Neuronal stem cell (in vitro differentiated cells): ENCODE data around the gene NEGR1.

Experiments
- DNase-seq: peaks from one replicate; pipeline ENCODE4 v3.0.0-alpha.2; 2013; ENCODE audit warnings: low spot score
- H2AFZ ChIP-seq: one replicate; pipeline ENCODE4 v1.6.1; 2013; ENCODE audit warnings: mild to moderate bottlenecking, low read length, inconsistent platforms
- H2AK5ac ChIP-seq: 2 replicates; pipeline ENCODE4 v1.6.1; 2013; ENCODE audit warnings: low read depth, mild to moderate bottlenecking, inconsistent platforms, low read length, moderate library complexity, mixed read lengths
- H2BK120ac ChIP-seq: 2 replicates; pipeline ENCODE4 v1.6.1; 2013; ENCODE audit warnings: low read depth, mild to moderate bottlenecking, inconsistent platforms, low read length, moderate library complexity, mixed read lengths
- H2BK12ac ChIP-seq: one replicate; pipeline ENCODE4 v1.6.1; 2013; ENCODE audit warnings: low read length, inconsistent platforms
- H2BK15ac ChIP-seq: 2 replicates; pipeline ENCODE4 v1.6.1; 2013; ENCODE audit warnings: mild to moderate bottlenecking, low read length, inconsistent platforms, mixed read lengths
- H2BK5ac ChIP-seq: one replicate; pipeline ENCODE4 v1.6.1; 2013; ENCODE audit warnings: inconsistent platforms, mild to moderate bottlenecking, low read length, moderate library complexity
- H3K14ac ChIP-seq: one replicate; pipeline ENCODE4 v1.6.1; 2013; ENCODE audit warnings: low read length, inconsistent platforms
- H3K18ac ChIP-seq: 2 replicates; pipeline ENCODE4 v1.6.1; 2013; ENCODE audit warnings: low read length, inconsistent platforms
- H3K23ac ChIP-seq: 2 replicates; pipeline ENCODE4 v1.6.1; 2013; ENCODE audit warnings: low read depth, mild to moderate bottlenecking, mixed read lengths, low read length, inconsistent platforms; ENCODE audit not compliant: poor library complexity
- H3K27ac ChIP-seq: replicated peaks from 3 replicates; pipeline ENCODE4 v1.5.1; 2013; ENCODE audit warnings: low read length, inconsistent platforms
- H3K27me3 ChIP-seq, 3 experiments: 2 replicates each; pipeline ENCODE4 v1.6.1; 2013; ENCODE audit warnings: low read length in 3 of 3, mild to moderate bottlenecking in 2 of 3, inconsistent platforms in 1 of 3, low read depth in 1 of 3, mixed read lengths in 1 of 3, moderate library complexity in 1 of 3; ENCODE audit not compliant: control insufficient read depth in 3 of 3, insufficient read depth in 3 of 3
- H3K36me3 ChIP-seq, 2 donors: replicated peaks in 1 of 2; 2 replicates each; pipeline ENCODE4 v1.6.1; 2013; ENCODE audit warnings: low read length in 2 of 2; ENCODE audit not compliant: control insufficient read depth in 2 of 2, insufficient read depth in 2 of 2
- H3K4ac ChIP-seq: 2 replicates; pipeline ENCODE4 v1.6.1; 2013; ENCODE audit warnings: inconsistent platforms, mild to moderate bottlenecking, low read length, moderate library complexity
- H3K4me1 ChIP-seq, 2 donors: 1 replicate in 1 of 2; 2 replicates in 1 of 2; pipeline ENCODE4 v1.6.1; 2013; ENCODE audit warnings: low read length in 2 of 2, low read depth in 1 of 2; ENCODE audit not compliant: control insufficient read depth in 2 of 2, insufficient read depth in 1 of 2
- H3K4me2 ChIP-seq: one replicate; pipeline ENCODE4 v1.6.1; 2013; ENCODE audit warnings: mild to moderate bottlenecking, low read length, inconsistent platforms; ENCODE audit not compliant: insufficient read depth, poor library complexity, severe bottlenecking
- H3K4me3 ChIP-seq, 2 donors: 2 replicates each; pipeline ENCODE4 v1.5.1; 2013; ENCODE audit warnings: low read length in 2 of 2, mild to moderate bottlenecking in 2 of 2, inconsistent platforms in 1 of 2, moderate library complexity in 1 of 2
- H3K79me1 ChIP-seq: one replicate; pipeline ENCODE4 v1.6.1; 2013; ENCODE audit warnings: low read depth, mild to moderate bottlenecking, inconsistent platforms, low read length, moderate library complexity
- H3K9ac ChIP-seq: one replicate; pipeline ENCODE4 v1.6.1; 2013; ENCODE audit warnings: mild to moderate bottlenecking, low read depth, low read length, inconsistent platforms; ENCODE audit not compliant: poor library complexity
- H3K9me3 ChIP-seq, 2 donors: replicated peaks in 1 of 2; 2 replicates each; pipeline versions ENCODE3 to v1.6.1; 2013; ENCODE audit warnings: low read length in 2 of 2, mild to moderate bottlenecking in 2 of 2, inconsistent platforms in 1 of 2, low read depth in 1 of 2, mixed read lengths in 1 of 2, moderate library complexity in 1 of 2; ENCODE audit not compliant: control insufficient read depth in 2 of 2, insufficient read depth in 1 of 2
- H4K8ac ChIP-seq: one replicate; pipeline ENCODE4 v1.6.1; 2013; ENCODE audit warnings: low read depth, mild to moderate bottlenecking, inconsistent platforms, low read length, moderate library complexity
- H4K91ac ChIP-seq: one replicate; pipeline ENCODE4 v1.6.1; 2013; ENCODE audit warnings: low read length, low read depth, mild to moderate bottlenecking, inconsistent platforms; ENCODE audit not compliant: poor library complexity
- WGBS, 2 donors: extraction: QIAGEN DNeasy Blood & Tissue Kit; methylation state at CpG; one replicate each; pipeline ENCODE4 v1.1.7; 2013; ENCODE audit warnings: missing lambda C conversion rate in 2 of 2, mixed read lengths in 1 of 2; ENCODE audit not compliant: insufficient read length in 2 of 2, insufficient replicate concordance in 1 of 2; ENCODE audit errors: extremely low coverage in 2 of 2; 5-methylcytosine and 5-hydroxymethylcytosine counted together

The NEGR1 gene

DNA sequence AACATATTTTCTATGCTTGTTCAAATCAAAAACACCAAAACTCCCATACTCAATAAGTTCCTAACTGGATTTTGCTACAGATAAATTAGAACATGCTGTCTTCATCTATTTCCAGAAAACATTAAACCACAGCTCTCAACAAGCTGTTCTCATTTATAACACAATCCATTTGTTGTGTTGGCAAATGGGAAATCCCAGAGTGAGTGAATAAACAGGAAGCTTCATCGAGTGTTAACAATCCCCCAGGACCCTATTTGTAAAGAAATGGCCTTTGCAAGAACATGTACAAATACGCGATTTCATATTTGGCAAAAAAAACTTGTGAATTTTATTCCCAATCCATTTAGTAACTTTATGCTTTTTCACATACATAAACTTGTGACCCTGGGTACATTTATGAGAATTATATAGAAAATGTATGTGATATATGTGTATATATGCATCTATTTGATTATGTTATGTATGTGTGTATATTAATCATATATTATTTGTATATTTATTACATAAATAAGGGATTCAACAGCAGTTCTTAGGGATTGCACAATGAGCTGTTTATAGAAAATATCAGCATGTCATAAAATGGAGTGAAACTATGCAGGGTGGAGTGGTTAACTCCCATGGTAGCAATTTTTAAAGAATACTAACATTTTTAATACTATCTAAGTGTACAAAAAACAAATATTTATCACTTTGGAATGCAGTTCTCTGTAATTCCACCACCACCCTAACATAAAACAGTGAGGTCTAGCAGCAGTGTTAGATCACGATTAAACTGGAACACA lies 160.0 kb downstream of the NEGR1 start:
- Histone ChIP-seq H3K27me3 (no peaks in the 10 kb centered on the region), H3K4me1 (no peaks in the 10 kb centered on the region), H2AK5ac (no peak overlapping the region), H3K9ac (no peak overlapping the region), H2BK5ac (no peak overlapping the region), H3K79me1 (no peaks in the 10 kb centered on the region), H3K9me3 (no peaks in the 10 kb centered on the region), H2AFZ (no peak overlapping the region), H2BK120ac (no peak overlapping the region), H4K91ac (no peak overlapping the region), H3K4ac (no peak overlapping the region), H3K36me3 (no peaks in the 10 kb centered on the region), H2BK12ac (no peak overlapping the region), H3K4me3 (no peak overlapping the region), H2BK15ac (no peak overlapping the region), H3K14ac (no peak overlapping the region), H4K8ac (no peak overlapping the region), H3K18ac (no peak overlapping the region), H3K27ac (no peak overlapping the region), H3K4me2 (no peak overlapping the region), H3K23ac (no peak overlapping the region)
- no peak for DNase-seq
- no CpG with 5 or more reads among the region's 4 CpGs for WGBS, 2 donors

DNA sequence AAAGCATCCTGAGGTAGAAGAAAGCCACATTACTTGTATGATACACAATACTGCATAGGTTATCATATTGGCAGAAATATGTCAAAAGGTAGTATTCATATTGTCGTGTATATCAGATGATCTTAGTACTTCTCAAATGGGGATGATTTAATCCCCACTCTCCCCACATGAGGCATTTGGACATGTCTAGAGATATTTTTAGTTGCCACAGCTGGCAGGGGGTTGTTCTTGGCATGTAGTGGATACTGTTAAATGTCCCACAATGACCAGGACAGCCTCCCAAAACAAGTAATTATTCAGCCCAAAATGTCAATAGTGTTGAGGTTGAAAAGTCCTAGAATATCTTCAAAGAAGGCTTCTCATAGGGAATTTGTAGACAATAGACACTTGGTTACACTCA lies 162.8 kb downstream of the NEGR1 start:
- Histone ChIP-seq H2BK120ac (no peak overlapping the region), H4K91ac (no peak overlapping the region), H2BK12ac (no peak overlapping the region), H3K36me3 (no peaks in the 10 kb centered on the region), H3K9me3 (no peaks in the 10 kb centered on the region), H3K4ac (no peak overlapping the region), H3K9ac (no peak overlapping the region), H3K27me3 (no peaks in the 10 kb centered on the region), H3K14ac (no peak overlapping the region), H3K18ac (no peak overlapping the region), H3K4me2 (no peak overlapping the region), H3K4me1 (no peaks in the 10 kb centered on the region), H2AFZ (no peak overlapping the region), H3K27ac (no peak overlapping the region), H2BK15ac (no peak overlapping the region), H2AK5ac (no peak overlapping the region), H3K23ac (no peak overlapping the region), H3K79me1 (no peaks in the 10 kb centered on the region), H4K8ac (no peak overlapping the region), H2BK5ac (no peak overlapping the region), H3K4me3 (no peak overlapping the region)
- no peak for DNase-seq
- no CpG with 5 or more reads among the region's 1 CpG for WGBS, 2 donors

DNA sequence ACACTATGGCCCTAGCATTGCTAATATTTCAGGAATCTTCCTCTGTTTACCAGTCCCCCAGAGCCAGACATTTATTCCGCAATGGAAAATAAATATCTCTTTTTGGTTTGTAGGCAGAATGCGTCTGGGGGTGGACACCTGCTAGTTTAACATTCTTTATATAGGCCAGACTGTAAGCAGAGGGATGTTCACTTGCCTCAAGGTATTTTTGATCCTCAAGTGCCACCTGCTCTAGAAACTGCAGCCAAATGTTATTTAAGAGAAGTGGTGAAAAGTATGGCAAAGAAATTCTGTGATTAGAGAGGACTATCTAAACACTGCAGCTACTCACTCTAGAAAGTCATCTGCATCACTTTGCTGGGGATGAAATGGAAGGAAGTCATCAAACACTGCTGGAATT lies 164.7 kb downstream of the NEGR1 start:
- H3K9ac ChIP-seq: no peak overlapping the region
- H3K4ac ChIP-seq: no peak overlapping the region
- no peak overlapping the region for H3K4me3 ChIP-seq
- no peaks in the 10 kb centered on the region for H3K4me1 ChIP-seq
- no CpG with 5 or more reads among the region's 2 CpGs for WGBS, 2 donors
- no peak overlapping the region for H2BK12ac ChIP-seq
- no peak overlapping the region for H3K4me2 ChIP-seq
- no peaks in the 10 kb centered on the region for H3K79me1 ChIP-seq
- no peak overlapping the region for H2BK120ac ChIP-seq
- H4K91ac ChIP-seq: no peak overlapping the region
- H3K23ac ChIP-seq: no peak overlapping the region
- no peak for DNase-seq
- H3K27me3 ChIP-seq: no peaks in the 10 kb centered on the region
- no peak overlapping the region for H2AFZ ChIP-seq
- H2AK5ac ChIP-seq: no peak overlapping the region
- H3K9me3 ChIP-seq: no peaks in the 10 kb centered on the region
- H3K27ac ChIP-seq: no peak overlapping the region
- no peak overlapping the region for H2BK5ac ChIP-seq
- no peak overlapping the region for H2BK15ac ChIP-seq
- no peak overlapping the region for H3K18ac ChIP-seq
- no peaks in the 10 kb centered on the region for H3K36me3 ChIP-seq
- no peak overlapping the region for H3K14ac ChIP-seq
- no peak overlapping the region for H4K8ac ChIP-seq

DNA sequence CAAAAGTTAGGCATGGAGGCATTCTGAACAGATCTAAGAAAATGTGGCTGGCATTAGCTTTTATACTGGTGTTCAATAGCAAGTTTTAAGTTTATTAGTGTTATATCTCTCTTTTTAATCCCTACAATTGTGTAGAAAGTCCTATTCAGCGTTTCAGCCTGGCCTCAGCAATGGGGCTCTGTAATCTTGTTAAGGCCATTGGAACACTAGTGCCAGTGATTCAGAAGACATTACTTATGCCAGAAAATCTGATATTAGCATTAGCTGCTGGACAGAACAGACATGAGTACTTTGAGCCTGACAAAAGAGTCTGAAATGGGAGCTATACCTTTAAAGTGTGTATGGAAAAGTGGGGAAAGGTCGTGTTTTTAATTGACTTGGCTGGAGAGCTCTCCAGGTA lies 167.0 kb downstream of the NEGR1 start:
- no peaks in the 10 kb centered on the region for H3K27me3 ChIP-seq
- no peak overlapping the region for H2BK5ac ChIP-seq
- H3K4me1 ChIP-seq: no peaks in the 10 kb centered on the region
- no peaks in the 10 kb centered on the region for H3K36me3 ChIP-seq
- H3K23ac ChIP-seq: no peak overlapping the region
- H3K4me3 ChIP-seq: no peak overlapping the region
- no peaks in the 10 kb centered on the region for H3K9me3 ChIP-seq
- no peak overlapping the region for H3K27ac ChIP-seq
- no peak overlapping the region for H2BK15ac ChIP-seq
- DNase-seq: no peak
- no peak overlapping the region for H3K18ac ChIP-seq
- H4K91ac ChIP-seq: no peak overlapping the region
- H3K4ac ChIP-seq: no peak overlapping the region
- no peak overlapping the region for H2BK12ac ChIP-seq
- no peak overlapping the region for H3K4me2 ChIP-seq
- no peak overlapping the region for H3K14ac ChIP-seq
- no peak overlapping the region for H3K9ac ChIP-seq
- H2BK120ac ChIP-seq: no peak overlapping the region
- H2AK5ac ChIP-seq: no peak overlapping the region
- H2AFZ ChIP-seq: no peak overlapping the region
- no CpG with 5 or more reads among the region's 2 CpGs for WGBS, 2 donors
- H3K79me1 ChIP-seq: no peaks in the 10 kb centered on the region
- no peak overlapping the region for H4K8ac ChIP-seq
